CD4-positive, alpha-beta T cell treated with Interleukin-12 subunit alpha and Interleukin-12 subunit beta, for 1 hour (primary cell): Measurements from ENCODE around the gene RAB40C.

ENCODE experiments used
- DNase-seq: peaks from one replicate; pipeline ENCODE4 v3.0.0-alpha.2; 2020

The RAB40C gene

DNA sequence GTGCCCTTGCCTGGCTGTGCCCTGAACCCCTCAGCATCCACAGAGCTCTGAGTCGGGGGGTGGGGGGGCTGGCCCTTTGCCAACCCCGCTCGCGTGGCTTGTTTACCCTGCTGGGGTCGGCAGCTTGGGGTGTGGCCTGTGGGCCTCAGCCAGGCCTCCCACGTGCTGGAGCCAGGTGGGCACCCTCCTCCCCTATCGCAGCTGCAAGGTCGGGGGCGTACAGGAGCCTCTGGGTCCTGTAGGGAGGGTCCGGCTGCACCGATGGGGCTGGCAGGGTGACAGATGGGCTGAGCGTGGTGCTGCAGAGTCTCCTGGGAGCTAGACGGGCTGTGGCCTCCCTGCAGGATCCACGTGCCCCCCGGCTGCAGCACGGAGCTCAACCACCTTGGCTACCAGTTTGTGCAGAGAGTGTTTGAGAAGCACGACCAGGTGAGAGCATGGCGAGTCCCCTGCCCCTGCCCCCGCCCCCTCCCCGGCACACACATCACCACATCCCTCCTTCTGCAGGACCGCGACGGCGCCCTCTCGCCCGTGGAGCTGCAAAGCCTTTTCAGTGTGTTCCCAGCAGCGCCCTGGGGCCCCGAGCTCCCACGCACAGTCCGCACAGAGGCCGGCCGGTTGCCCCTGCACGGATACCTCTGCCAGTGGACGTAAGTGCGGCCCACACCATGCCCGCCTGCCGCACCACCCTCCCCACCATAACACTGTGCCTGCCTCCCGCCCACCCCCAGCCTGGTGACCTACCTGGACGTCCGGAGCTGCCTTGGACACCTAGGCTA is 81.7 kb downstream of the RAB40C start:
- no peak for DNase-seq

DNA sequence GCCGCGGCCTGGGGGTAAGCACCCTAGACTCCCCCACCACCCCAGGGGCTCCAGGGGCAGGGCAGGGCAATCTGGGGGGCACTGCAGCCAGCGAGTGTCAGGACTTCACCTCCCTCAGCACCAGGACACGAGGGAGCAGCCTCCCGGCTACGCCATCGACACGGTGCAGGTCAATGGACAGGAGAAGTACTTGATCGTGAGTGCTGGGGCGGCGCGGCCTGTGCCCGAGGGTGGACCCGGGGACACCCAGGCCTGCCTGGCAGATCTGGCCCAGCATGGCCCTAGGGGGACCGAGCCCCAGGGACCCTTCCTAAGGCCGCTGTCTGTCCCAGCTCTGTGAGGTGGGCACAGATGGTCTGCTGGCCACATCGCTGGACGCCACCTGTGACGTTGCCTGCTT is 82.5 kb downstream of the RAB40C start:
- DNase-seq: no peak

DNA sequence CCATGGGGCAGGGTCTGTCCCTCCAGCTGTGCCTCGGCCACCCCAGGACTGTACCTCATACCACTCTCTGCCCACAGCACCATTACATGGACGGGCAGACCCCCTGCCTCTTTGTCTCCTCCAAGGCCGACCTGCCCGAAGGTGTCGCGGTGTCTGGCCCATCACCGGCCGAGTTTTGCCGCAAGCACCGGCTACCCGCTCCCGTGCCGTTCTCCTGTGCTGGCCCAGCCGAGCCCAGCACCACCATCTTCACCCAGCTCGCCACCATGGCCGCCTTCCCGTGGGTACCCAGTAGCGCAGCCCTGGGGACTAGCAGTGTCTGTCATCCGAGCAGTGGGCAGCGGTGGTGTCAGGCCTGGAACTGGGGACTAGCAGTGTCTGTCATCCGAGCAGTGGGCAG is 83.0 kb downstream of the RAB40C start:
- DNase-seq: no peak

DNA sequence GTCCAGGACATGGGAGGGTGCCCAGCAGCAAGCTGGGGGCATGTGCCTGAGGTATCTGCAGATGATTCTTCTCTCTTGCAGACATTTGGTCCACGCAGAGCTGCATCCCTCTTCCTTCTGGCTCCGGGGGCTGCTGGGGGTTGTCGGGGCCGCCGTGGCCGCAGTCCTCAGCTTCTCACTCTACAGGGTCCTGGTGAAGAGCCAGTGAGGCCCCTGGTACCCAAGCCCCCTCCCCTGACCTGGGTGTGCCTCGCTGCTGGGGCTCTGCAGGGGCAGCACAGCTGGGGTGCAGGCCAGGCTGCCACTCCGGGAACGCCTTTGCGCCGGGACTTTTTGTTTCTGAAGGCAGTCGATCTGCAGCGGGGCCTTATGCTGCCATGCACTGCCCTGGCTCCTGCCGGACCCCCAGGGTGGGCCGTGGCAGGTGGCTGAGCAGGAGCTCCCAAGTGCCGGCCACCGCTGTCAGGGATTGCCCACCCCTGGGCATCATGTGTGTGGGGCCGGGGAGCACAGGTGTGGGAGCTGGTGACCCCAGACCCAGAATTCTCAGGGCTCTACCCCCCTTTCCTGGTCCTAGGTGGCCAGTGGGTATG is 83.6 kb downstream of the RAB40C start:
- DNase-seq: no peak

DNA sequence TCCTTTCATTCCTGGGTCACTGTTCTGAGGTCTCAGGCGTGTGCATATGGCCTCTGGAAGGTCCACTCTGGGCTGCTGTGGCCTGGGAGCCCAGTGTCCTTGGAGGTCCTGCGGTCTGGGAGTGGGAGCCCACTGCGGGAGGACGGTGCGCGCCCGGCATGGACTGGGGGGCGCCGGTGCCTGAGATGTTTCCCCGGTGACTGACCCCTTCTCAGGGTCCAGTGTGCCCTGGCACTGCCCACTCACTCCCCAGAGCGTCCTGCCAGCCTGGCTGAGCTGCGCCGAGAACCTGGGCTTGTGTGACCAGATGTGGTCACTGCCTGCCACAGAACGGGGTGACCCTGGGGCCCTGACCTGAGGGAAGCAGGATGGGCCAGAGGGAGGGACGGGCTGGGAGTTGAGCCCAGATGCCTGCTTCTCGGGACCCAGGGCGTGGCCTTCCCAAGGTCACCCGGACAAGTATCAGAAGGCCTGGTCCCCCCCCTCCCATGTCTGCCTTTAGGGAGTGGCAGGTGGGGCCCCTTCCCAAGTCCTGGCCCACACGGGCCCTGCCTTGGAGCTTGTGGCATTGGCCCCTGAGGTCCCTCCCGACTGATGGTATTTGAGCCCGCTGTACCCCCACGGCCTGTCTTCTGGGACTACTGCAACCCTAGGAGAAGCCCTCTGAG is 84.5 kb downstream of the RAB40C start:
- no peak for DNase-seq

DNA sequence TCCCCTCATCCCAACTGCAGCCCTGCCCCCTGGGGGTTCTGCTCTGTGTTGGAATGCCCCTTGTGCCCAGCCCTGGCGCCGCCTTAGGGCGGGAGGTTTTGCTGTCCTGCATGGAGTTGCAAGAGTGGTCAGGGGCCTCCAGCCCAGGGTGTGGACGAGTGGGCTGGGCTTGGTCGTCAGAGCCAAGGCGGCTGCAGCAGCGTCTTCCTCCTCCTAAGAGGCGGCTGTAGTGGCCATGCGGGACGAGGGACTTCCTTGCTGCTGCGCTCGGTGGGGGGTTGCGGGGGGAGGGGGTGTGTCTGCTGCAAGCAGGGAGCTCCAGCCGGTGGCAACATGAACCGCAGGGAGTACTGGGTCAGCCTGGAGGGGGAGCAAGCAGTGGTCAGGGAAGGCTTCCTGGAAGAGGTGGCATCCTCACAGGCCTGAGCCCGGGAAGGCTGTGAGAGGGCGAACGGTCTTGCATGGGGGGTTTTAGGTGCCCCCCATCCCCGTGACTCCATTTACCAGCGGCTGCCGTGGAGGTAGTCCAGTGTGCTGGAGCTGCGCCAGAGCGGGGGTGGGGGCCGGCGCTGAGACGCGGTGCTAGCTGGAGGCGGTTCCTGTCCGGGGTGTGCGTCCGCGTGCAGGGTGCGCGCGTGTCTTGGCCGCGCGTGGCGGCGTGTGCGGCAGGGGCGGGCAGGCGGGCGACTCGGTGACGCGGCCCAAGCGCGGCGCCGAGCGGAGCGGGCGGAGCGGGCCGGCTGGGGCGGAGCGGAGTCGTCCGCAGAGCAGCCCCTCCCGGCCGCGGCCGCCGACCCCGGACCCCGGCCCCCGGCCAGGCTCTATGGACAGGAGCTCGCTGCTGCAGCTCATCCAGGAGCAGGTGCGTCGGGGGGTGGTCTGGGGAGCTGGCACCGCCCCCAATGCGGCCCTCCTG is 85.4 kb downstream of the RAB40C start, which contains the start of gene RHBDL1:
TSS of gene RHBDL1 (plus strand) at position 704 of the 916 bp plus-strand sequence. CDS start at position 824, 120 bp downstream.
- no peak for DNase-seq

DNA sequence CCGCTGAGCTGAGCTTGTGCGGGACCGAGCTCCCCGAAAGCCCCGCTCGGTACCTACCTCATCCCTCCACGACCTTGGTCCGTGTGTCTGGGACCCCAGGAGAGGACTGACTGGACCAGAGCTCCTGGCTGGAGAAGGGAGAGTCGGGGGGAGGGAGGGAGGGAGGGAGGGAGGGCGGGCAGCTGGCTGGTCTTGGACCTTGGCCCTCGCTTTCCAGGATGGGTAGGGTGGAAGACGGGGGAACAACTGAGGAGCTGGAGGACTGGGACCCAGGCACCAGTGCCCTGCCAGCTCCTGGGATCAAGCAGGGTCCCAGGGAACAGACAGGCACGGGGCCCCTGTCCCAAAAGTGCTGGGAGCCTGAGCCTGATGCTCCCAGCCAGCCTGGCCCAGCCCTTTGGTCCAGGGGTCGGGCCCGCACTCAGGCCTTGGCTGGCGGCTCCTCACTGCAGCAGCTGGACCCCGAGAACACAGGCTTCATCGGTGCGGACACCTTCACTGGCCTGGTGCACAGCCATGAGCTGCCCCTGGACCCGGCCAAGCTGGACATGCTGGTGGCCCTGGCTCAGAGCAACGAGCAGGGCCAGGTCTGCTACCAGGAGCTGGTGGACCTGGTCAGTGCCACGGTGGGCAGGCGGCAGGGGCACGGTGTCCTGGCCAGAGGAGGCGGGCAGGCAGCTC is 86.2 kb downstream of the RAB40C start:
- no peak for DNase-seq

DNA sequence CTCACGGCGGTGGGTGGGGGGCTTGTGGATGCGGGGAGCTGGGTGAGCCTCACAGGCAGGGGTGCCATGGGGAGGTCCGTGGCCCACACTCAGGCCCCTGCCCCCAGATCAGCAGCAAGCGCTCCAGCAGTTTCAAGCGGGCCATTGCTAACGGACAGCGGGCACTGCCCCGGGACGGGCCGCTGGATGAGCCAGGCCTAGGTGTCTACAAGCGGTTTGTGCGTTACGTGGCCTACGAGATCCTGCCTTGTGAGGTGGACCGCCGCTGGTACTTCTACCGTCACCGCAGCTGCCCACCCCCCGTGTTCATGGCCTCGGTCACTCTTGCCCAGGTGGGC is 86.7 kb downstream of the RAB40C start:
- no peak for DNase-seq

DNA sequence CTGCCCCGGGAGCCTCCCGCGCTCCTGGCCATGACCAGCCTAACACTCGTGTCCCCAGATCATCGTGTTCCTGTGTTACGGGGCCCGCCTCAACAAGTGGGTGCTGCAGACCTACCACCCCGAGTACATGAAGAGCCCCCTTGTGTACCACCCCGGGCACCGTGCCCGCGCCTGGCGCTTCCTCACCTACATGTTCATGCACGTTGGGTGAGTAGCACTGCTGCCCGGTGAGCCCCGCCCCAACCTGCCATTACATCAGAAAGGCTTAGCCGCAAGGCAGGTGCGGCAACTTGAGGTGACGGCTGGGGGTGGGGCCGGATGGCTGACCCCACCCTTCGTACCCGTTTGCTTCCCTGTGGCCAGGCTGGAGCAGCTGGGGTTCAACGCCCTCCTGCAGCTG is 87.0 kb downstream of the RAB40C start:
- peak; percentile 55 for DNase-seq

DNA sequence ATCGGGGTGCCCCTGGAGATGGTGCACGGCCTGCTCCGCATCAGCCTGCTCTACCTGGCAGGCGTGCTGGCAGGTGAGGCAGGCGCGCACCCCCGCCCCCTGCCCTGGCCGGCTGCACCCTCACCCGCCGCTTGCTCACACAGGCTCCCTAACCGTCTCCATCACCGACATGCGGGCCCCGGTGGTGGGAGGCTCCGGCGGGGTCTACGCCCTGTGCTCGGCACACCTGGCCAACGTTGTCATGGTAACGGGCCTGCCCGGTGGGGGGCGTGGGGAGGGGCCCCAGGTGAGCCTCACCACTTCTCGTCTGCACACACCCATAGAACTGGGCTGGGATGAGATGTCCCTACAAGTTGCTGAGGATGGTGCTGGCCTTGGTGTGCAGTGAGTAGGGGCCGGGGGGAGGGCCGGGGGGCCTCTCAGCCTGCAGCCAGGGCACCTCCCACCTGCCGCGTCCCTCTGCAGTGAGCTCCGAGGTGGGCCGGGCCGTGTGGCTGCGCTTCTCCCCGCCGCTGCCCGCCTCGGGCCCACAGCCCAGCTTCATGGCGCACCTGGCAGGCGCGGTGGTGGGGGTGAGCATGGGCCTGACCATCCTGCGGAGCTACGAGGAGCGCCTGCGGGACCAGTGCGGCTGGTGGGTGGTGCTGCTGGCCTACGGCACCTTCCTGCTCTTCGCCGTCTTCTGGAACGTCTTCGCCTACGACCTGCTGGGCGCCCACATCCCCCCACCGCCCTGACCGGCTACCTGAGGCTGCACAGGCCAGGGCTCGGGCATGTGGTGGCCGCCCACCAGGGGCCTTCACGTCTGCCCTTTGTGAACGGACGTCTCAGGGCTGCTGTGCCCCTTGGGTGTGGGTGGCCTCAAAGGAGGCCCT is 87.7 kb downstream of the RAB40C start:
- DNase-seq: no peak

DNA sequence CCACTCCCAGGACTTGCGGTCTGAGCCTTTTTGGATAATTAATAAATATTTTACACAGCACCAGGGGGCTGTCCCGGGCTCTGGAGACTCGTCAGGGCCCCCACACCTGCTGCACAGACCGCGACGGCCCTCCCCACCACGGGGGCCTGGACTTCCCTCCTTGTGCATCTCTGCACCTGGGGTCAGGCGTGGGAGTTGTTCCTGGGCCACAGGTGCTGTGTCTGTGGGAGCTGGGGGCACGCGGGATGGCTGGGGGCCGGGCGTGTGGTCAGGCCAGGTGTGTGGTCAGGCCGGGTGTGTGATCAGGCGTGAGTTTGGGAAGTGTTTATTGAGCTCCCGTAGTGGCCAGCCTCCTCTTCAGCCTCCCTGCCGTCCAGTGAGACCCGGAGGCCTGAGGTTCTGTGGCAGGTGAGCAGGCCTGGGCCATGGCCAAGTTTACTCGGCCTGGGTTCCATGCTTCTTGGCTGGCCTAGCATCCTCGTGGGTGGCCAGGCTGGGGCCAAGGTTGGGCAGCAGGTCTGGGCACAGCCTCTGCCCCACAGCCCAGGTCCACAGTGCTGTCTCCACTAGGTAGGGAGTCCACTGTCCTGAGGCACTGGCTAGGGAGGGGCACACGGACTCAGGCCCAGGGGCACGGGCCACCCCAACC is 88.5 kb downstream of the RAB40C start:
- no peak for DNase-seq
